Mesendoderm (in vitro differentiated cells): Measurements from ENCODE around the gene ATRIP.

Experiments used
- DNase-seq: peaks from one replicate; pipeline ENCODE4 v3.0.0; 2013
- H2AK5ac ChIP-seq: 2 replicates; pipeline ENCODE4 v1.6.1; 2013; ENCODE audit warnings: low read length, inconsistent platforms
- H2BK120ac ChIP-seq: 2 replicates; pipeline ENCODE4 v1.6.1; 2013; ENCODE audit warnings: low read depth, mild to moderate bottlenecking, low read length, moderate library complexity, mixed read lengths
- H2BK15ac ChIP-seq: replicated peaks from 2 replicates; pipeline ENCODE4 v1.6.1; 2013; ENCODE audit warnings: low read depth, mild to moderate bottlenecking, moderate library complexity
- H2BK5ac ChIP-seq: 2 replicates; pipeline ENCODE4 v1.6.1; 2013; ENCODE audit warnings: low read length, inconsistent platforms
- H3K18ac ChIP-seq: 2 replicates; pipeline ENCODE4 v1.6.1; 2013; ENCODE audit warnings: mild to moderate bottlenecking, low read length, mixed read lengths
- H3K23ac ChIP-seq: one replicate; pipeline ENCODE4 v1.6.1; 2013; ENCODE audit warnings: low read length
- H3K27ac ChIP-seq: 2 replicates; pipeline ENCODE4 v1.5.1; 2013; ENCODE audit warnings: low read depth, mild to moderate bottlenecking, inconsistent platforms, low read length, moderate library complexity
- H3K27me3 ChIP-seq: 2 replicates; pipeline ENCODE4 v1.6.1; 2013; ENCODE audit warnings: low read length, control low read depth, mild to moderate bottlenecking, inconsistent platforms; ENCODE audit not compliant: insufficient read depth, poor library complexity
- H3K36me3 ChIP-seq: 2 replicates; pipeline ENCODE4 v1.6.1; 2013; ENCODE audit warnings: low read length, inconsistent platforms; ENCODE audit not compliant: control insufficient read depth, insufficient read depth
- H3K4ac ChIP-seq: one replicate; pipeline ENCODE4 v1.6.1; 2013; ENCODE audit warnings: low read depth, mild to moderate bottlenecking, low read length, moderate library complexity
- H3K4me1 ChIP-seq: 2 replicates; pipeline ENCODE4 v1.6.1; 2013; ENCODE audit warnings: low read depth, low read length, inconsistent platforms; ENCODE audit not compliant: control insufficient read depth
- H3K4me2 ChIP-seq: 2 replicates; pipeline ENCODE4 v1.6.1; 2013; ENCODE audit warnings: low read length
- H3K4me3 ChIP-seq: 2 replicates; pipeline ENCODE4 v1.5.1; 2013; ENCODE audit warnings: mild to moderate bottlenecking, low read length
- H3K56ac ChIP-seq: one replicate; pipeline ENCODE4 v1.6.1; 2013; ENCODE audit warnings: low read length
- H3K79me1 ChIP-seq: 2 replicates; pipeline ENCODE4 v1.6.1; 2013; ENCODE audit warnings: low read length, inconsistent platforms
- H3K79me2 ChIP-seq: 2 replicates; pipeline ENCODE4 v1.6.1; 2013; ENCODE audit warnings: mild to moderate bottlenecking, low read length; ENCODE audit not compliant: control insufficient read depth, insufficient read depth
- H3K9ac ChIP-seq: 2 replicates; pipeline ENCODE4 v1.6.1; 2013; ENCODE audit warnings: low read length, inconsistent platforms
- H4K5ac ChIP-seq: one replicate; pipeline ENCODE4 v1.6.1; 2013; ENCODE audit warnings: low read length
- H4K8ac ChIP-seq: one replicate; pipeline ENCODE4 v1.6.1; 2013; ENCODE audit warnings: low read depth, mild to moderate bottlenecking, control low read depth, low read length, moderate library complexity
- WGBS: extraction: QIAGEN DNeasy Blood & Tissue Kit; methylation state at CpG from one replicate; pipeline ENCODE4 v1.1.7; 2013; ENCODE audit warnings: low lambda C conversion rate, missing lambda C conversion rate; ENCODE audit not compliant: insufficient coverage; ENCODE audit errors: extremely low coverage; 5-methylcytosine and 5-hydroxymethylcytosine counted together

The ATRIP gene

GRCh38 chr3:48413086-48413485, 33.5 kb upstream of the ATRIP start:
- Histone ChIP-seq H2BK120ac (no peak overlapping the region), H3K4ac (no peak overlapping the region), H4K5ac (no peak overlapping the region), H3K18ac (no peak overlapping the region), H3K79me2 (no peaks in the 10 kb centered on the region), H3K79me1 (no peaks in the 10 kb centered on the region), H3K4me2 (no peak overlapping the region), H2AK5ac (no peak overlapping the region), H3K4me1 (no peaks in the 10 kb centered on the region), H2BK5ac (no peak overlapping the region), H3K9ac (no peak overlapping the region), H3K23ac (no peak overlapping the region), H3K56ac (no peak overlapping the region), H2BK15ac (no peak overlapping the region), H4K8ac (no peak overlapping the region), H3K27ac (no peak overlapping the region), H3K27me3 (no peaks in the 10 kb centered on the region), H3K36me3 (peaks cover 29% of the 10 kb centered on the region), H3K4me3 (no peak overlapping the region)
- DNase-seq: no peak
- no CpG with 5 or more reads among the region's 8 CpGs for WGBS

- Histone ChIP-seq H3K79me2 (no peaks in the 10 kb centered on the region), H3K27me3 (no peaks in the 10 kb centered on the region), H3K9ac (no peak overlapping the region), H3K27ac (no peak overlapping the region), H3K79me1 (no peaks in the 10 kb centered on the region), H2AK5ac (no peak overlapping the region), H3K4me2 (no peak overlapping the region), H2BK120ac (no peak overlapping the region), H3K4me3 (no peak overlapping the region), H3K36me3 (peaks cover 30% of the 10 kb centered on the region), H3K4ac (no peak overlapping the region), H4K5ac (no peak overlapping the region), H3K56ac (no peak overlapping the region), H2BK15ac (no peak overlapping the region), H4K8ac (no peak overlapping the region), H3K4me1 (no peaks in the 10 kb centered on the region), H2BK5ac (no peak overlapping the region), H3K23ac (no peak overlapping the region), H3K18ac (no peak overlapping the region)
- WGBS: no CpG with 5 or more reads among the region's 14 CpGs
- no peak for DNase-seq
Measured at GRCh38 chr3:48413611-48414010, 32.9 kb upstream of the ATRIP start.

- no peak overlapping the region for H4K5ac ChIP-seq
- H2BK120ac ChIP-seq: no peak overlapping the region
- H3K4ac ChIP-seq: no peak overlapping the region
- no peak overlapping the region for H3K4me2 ChIP-seq
- no peak for DNase-seq
- H3K27me3 ChIP-seq: no peaks in the 10 kb centered on the region
- H3K27ac ChIP-seq: no peak overlapping the region
- no peak overlapping the region for H3K18ac ChIP-seq
- no peak overlapping the region for H3K4me3 ChIP-seq
- H3K79me1 ChIP-seq: no peaks in the 10 kb centered on the region
- no peak overlapping the region for H3K23ac ChIP-seq
- no peak overlapping the region for H3K56ac ChIP-seq
- no peak overlapping the region for H4K8ac ChIP-seq
- H3K79me2 ChIP-seq: no peaks in the 10 kb centered on the region
- H3K36me3 ChIP-seq: peaks cover 30% of the 10 kb centered on the region
- WGBS: no CpG with 5 or more reads among the region's 25 CpGs
- no peaks in the 10 kb centered on the region for H3K4me1 ChIP-seq
- H3K9ac ChIP-seq: no peak overlapping the region
- no peak overlapping the region for H2BK5ac ChIP-seq
- H2BK15ac ChIP-seq: no peak overlapping the region
- no peak overlapping the region for H2AK5ac ChIP-seq
Measured at GRCh38 chr3:48414376-48415250, 31.9 kb upstream of the ATRIP start.

GRCh38 chr3:48415251-48415953, 31.1 kb upstream of the ATRIP start:
- H2AK5ac ChIP-seq: no peak overlapping the region
- H4K5ac ChIP-seq: no peak overlapping the region
- no peak overlapping the region for H3K4me3 ChIP-seq
- H4K8ac ChIP-seq: no peak overlapping the region
- H3K23ac ChIP-seq: no peak overlapping the region
- WGBS: no CpG with 5 or more reads among the region's 24 CpGs
- no peak overlapping the region for H2BK5ac ChIP-seq
- H3K27me3 ChIP-seq: no peaks in the 10 kb centered on the region
- no peak for DNase-seq
- H3K9ac ChIP-seq: no peak overlapping the region
- H2BK15ac ChIP-seq: no peak overlapping the region
- no peak overlapping the region for H3K4ac ChIP-seq
- no peak overlapping the region for H3K4me2 ChIP-seq
- no peaks in the 10 kb centered on the region for H3K4me1 ChIP-seq
- no peak overlapping the region for H3K27ac ChIP-seq
- no peak overlapping the region for H3K18ac ChIP-seq
- no peaks in the 10 kb centered on the region for H3K79me1 ChIP-seq
- H3K36me3 ChIP-seq: peaks cover 27% of the 10 kb centered on the region
- H3K56ac ChIP-seq: no peak overlapping the region
- no peaks in the 10 kb centered on the region for H3K79me2 ChIP-seq
- H2BK120ac ChIP-seq: no peak overlapping the region

GRCh38 chr3:48416091-48416505, 30.4 kb upstream of the ATRIP start:
- Histone ChIP-seq H2BK120ac (no peak overlapping the region), H3K27me3 (no peaks in the 10 kb centered on the region), H3K4me1 (no peaks in the 10 kb centered on the region), H2BK5ac (no peak overlapping the region), H2BK15ac (no peak overlapping the region), H4K8ac (no peak overlapping the region), H3K27ac (no peak overlapping the region), H3K56ac (no peak overlapping the region), H3K18ac (no peak overlapping the region), H3K4ac (no peak overlapping the region), H3K4me3 (no peak overlapping the region), H2AK5ac (no peak overlapping the region), H3K23ac (no peak overlapping the region), H3K79me2 (no peaks in the 10 kb centered on the region), H3K9ac (no peak overlapping the region), H3K79me1 (peaks cover 3% of the 10 kb centered on the region), H3K4me2 (no peak overlapping the region), H4K5ac (no peak overlapping the region), H3K36me3 (peaks cover 24% of the 10 kb centered on the region)
- WGBS: no CpG with 5 or more reads among the region's 14 CpGs
- DNase-seq: no peak
